WTC11 (cell line): Measurements from ENCODE around the gene JMJD7. TPM values are rescaled to one million over a fixed set of nuclear protein-coding genes. Genes with fewer than 3 reads are reported as not detected.

Experiments used
- ATAC-seq: fragments of 200-7000 bp; cut with Tn5 transposase; 2 replicates; pipeline ENCODE4 v1.10.0; 2021; ENCODE audit warnings: mild to moderate bottlenecking, moderate library complexity
- CTCF ChIA-PET: fragments of 300-600 bp; sonication (Branson Sonifier 250); formaldehyde crosslinking; loops from one replicate; lab custom pipeline; 2021; ENCODE audit warnings: antibody characterized with exemption; lab: Charles Lee
- POLR2A ChIA-PET: fragments of 350-600 bp; sonication (Branson Sonifier 250); formaldehyde crosslinking; loops from one replicate; lab custom pipeline; 2021; ENCODE audit warnings: antibody characterized with exemption; lab: Charles Lee
- DNase-seq: peaks from one replicate; pipeline ENCODE4 v3.0.0; 2021; ENCODE audit warnings: low spot score
- H3K27ac Mint-ChIP-seq: 2 replicates; pipeline ENCODE4 v1.8.0; 2021; ENCODE audit warnings: mixed read lengths
- H3K27me3 Mint-ChIP-seq: 2 replicates; pipeline ENCODE4 v1.8.0; 2021; ENCODE audit warnings: low read depth, mild to moderate bottlenecking, moderate library complexity, mixed read lengths
- H3K36me3 Mint-ChIP-seq: 2 replicates; pipeline ENCODE4 v1.8.0; 2021; ENCODE audit warnings: mixed read lengths
- H3K4me1 Mint-ChIP-seq: 2 replicates; pipeline ENCODE4 v1.8.0; 2022; ENCODE audit warnings: mixed read lengths
- H3K4me3 Mint-ChIP-seq: 2 replicates; pipeline ENCODE4 v1.8.0; 2021; ENCODE audit warnings: mild to moderate bottlenecking, moderate library complexity, mixed read lengths
- H3K9me3 Mint-ChIP-seq: 2 replicates; pipeline ENCODE4 v1.8.0; 2021; ENCODE audit warnings: mixed read lengths
- ATF1 ChIP-seq: sonication (generic); formaldehyde crosslinking; IDR thresholded peaks from 2 replicates; pipeline ENCODE4 v1.8.1; 2023; ENCODE audit warnings: mild to moderate bottlenecking, moderate library complexity, missing genetic modification reagents
- CREM ChIP-seq: sonication (generic); formaldehyde crosslinking; IDR thresholded peaks from 2 replicates; pipeline ENCODE4 v1.8.1; 2022; ENCODE audit warnings: mild to moderate bottlenecking, missing genetic modification reagents, moderate library complexity
- GABPB1 ChIP-seq: sonication (generic); formaldehyde crosslinking; IDR thresholded peaks from 2 replicates; pipeline ENCODE4 v1.8.1; 2023; ENCODE audit warnings: mild to moderate bottlenecking, missing genetic modification reagents
- GRHL2 ChIP-seq: fragments of 250-450 bp; sonication (Bioruptor Pico); IDR thresholded peaks from 2 replicates; pipeline ENCODE4 v1.8.0; 2022; ENCODE audit warnings: mild to moderate bottlenecking, moderate library complexity; ENCODE audit not compliant: insufficient replicate concordance, severe bottlenecking
- KAT7 ChIP-seq: sonication (generic); formaldehyde crosslinking; IDR thresholded peaks from 2 replicates; pipeline ENCODE4 v1.8.1; 2023; ENCODE audit warnings: missing genetic modification reagents, mild to moderate bottlenecking, borderline replicate concordance
- NR2C2 ChIP-seq: sonication (generic); formaldehyde crosslinking; IDR thresholded peaks from 2 replicates; pipeline ENCODE4 v1.8.0; 2022; ENCODE audit warnings: mild to moderate bottlenecking, missing genetic modification reagents
- PRRX2 ChIP-seq: fragments of 250-450 bp; sonication (Bioruptor Pico); IDR thresholded peaks from 2 replicates; pipeline ENCODE4 v1.8.0; 2021; ENCODE audit warnings: mild to moderate bottlenecking
- ZBTB21 ChIP-seq: sonication (generic); formaldehyde crosslinking; IDR thresholded peaks from 2 replicates; pipeline ENCODE4 v1.8.1; 2023; ENCODE audit warnings: mild to moderate bottlenecking, missing genetic modification reagents, borderline replicate concordance
- ZNF121 ChIP-seq: sonication (generic); formaldehyde crosslinking; IDR thresholded peaks from 2 replicates; pipeline ENCODE4 v1.8.0; 2023; ENCODE audit warnings: missing genetic modification reagents
- ZNF317 ChIP-seq: sonication (generic); formaldehyde crosslinking; IDR thresholded peaks from 2 replicates; pipeline ENCODE4 v1.8.1; 2023; ENCODE audit warnings: low read depth, mild to moderate bottlenecking, moderate library complexity, missing genetic modification reagents, borderline replicate concordance
- ZNF671 ChIP-seq: fragments of 250-450 bp; sonication (Bioruptor Pico); IDR thresholded peaks from 2 replicates; pipeline ENCODE4 v1.8.0; 2021; ENCODE audit warnings: mild to moderate bottlenecking
- total RNA-seq: library from RNA; stranded (reverse); gene quantifications from 3 replicates; pipeline ENCODE4 v1.2.3, GENCODE V29; 2021
- TF ChIP-seq, protein P1 (sequence below): fragments of 200-600 bp; IDR thresholded peaks from 2 replicates; pipeline ENCODE4 v1.8.0; 2022; ENCODE audit warnings: antibody characterized with exemption
- TF ChIP-seq, protein P2 (sequence below): sonication (generic); formaldehyde crosslinking; IDR thresholded peaks from 2 replicates; pipeline ENCODE4 v1.8.1; 2023; ENCODE audit warnings: mild to moderate bottlenecking, missing genetic modification reagents, moderate library complexity
- TF ChIP-seq, protein P3 (sequence below): sonication (generic); formaldehyde crosslinking; IDR thresholded peaks from 2 replicates; pipeline ENCODE4 v1.8.1; 2023; ENCODE audit warnings: mild to moderate bottlenecking, moderate library complexity, missing genetic modification reagents
- TF ChIP-seq, protein P4 (sequence below): fragments of 250-450 bp; sonication (Bioruptor Pico); IDR thresholded peaks from 2 replicates; pipeline ENCODE4 v1.9.0; 2021; ENCODE audit warnings: mild to moderate bottlenecking, borderline replicate concordance
- TF ChIP-seq, protein P5 (sequence below): sonication (generic); formaldehyde crosslinking; IDR thresholded peaks from 2 replicates; pipeline ENCODE4 v1.8.1; 2022; ENCODE audit warnings: missing genetic modification reagents, borderline replicate concordance
- TF ChIP-seq, protein P6 (sequence below): sonication (generic); formaldehyde crosslinking; IDR thresholded peaks from 2 replicates; pipeline ENCODE4 v1.8.0; 2022; ENCODE audit warnings: mild to moderate bottlenecking, missing genetic modification reagents
- TF ChIP-seq, protein P7 (sequence below): fragments of 250-450 bp; sonication (Bioruptor Pico); IDR thresholded peaks from 2 replicates; pipeline ENCODE4 v1.9.0; 2021; ENCODE audit warnings: mild to moderate bottlenecking

The JMJD7 gene
- total RNA-seq, 1 experiment from 2014 or later: 19.9 TPM

DNA sequence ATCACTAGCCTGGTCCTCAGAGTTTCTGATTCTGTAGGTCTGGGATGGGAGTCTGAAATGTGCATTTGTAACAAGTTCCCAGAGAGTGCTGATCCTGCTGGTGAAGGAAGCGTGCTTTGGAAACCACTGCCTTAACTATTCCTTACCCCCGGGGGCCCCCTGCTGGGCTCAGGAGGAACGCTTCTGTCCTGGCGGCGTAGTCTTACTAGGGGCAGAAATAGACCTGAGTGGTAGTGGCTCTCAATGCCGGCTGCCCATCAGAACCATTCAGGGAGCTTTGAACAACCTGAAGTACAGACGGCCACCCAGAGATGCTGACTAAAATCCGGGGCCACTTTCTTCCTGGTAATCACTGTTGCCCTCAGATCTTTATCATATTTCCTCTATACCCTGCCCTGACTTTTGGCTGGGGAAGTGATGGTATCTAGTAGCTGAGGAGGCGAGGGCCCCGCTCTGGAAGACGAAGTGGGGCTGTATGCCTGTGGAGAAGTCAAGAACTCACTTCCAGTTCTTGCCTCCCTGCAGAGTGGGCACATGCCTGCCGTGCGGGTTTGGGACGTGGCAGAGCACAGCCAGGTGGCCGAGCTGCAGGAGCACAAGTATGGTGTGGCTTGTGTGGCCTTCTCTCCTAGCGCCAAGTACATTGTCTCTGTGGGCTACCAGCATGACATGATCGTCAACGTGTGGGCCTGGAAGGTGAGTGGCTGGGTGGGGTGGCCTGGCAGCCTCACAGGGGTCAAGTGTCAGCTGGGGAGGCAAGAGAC lies 16.3 kb upstream of the JMJD7 start:
- Mint-ChIP-seq H3K27ac (no peak overlapping the region), H3K36me3 (no peaks in the 10 kb centered on the region), H3K4me1 (peaks cover 6% of the 10 kb centered on the region), H3K27me3 (no peaks in the 10 kb centered on the region), H3K9me3 (no peaks in the 10 kb centered on the region), H3K4me3 (no peak overlapping the region)
- ATAC-seq (peak; percentile 88), DNase-seq (peak; percentile 89)
- TF ChIP-seq GRHL2: no peak
- TF ChIP-seq, protein P1, sequence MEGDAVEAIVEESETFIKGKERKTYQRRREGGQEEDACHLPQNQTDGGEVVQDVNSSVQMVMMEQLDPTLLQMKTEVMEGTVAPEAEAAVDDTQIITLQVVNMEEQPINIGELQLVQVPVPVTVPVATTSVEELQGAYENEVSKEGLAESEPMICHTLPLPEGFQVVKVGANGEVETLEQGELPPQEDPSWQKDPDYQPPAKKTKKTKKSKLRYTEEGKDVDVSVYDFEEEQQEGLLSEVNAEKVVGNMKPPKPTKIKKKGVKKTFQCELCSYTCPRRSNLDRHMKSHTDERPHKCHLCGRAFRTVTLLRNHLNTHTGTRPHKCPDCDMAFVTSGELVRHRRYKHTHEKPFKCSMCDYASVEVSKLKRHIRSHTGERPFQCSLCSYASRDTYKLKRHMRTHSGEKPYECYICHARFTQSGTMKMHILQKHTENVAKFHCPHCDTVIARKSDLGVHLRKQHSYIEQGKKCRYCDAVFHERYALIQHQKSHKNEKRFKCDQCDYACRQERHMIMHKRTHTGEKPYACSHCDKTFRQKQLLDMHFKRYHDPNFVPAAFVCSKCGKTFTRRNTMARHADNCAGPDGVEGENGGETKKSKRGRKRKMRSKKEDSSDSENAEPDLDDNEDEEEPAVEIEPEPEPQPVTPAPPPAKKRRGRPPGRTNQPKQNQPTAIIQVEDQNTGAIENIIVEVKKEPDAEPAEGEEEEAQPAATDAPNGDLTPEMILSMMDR: peak; percentile 37; the same call in 1 of the 2 replicates
- POLR2A ChIA-PET: interaction anchor here (1.6 kb wide), 1 partner anchor 37 kb away, joined by 9 read pairs; the partner anchor contains the start of gene MAPKBP1
- CTCF ChIA-PET: interaction anchor here (0.8 to 6.4 kb wide), 24 partner anchors 9 to 346 kb away, joined by 3 to 158 read pairs (median 4); partner anchors contain the start of genes EHD4 and MAPKBP1

DNA sequence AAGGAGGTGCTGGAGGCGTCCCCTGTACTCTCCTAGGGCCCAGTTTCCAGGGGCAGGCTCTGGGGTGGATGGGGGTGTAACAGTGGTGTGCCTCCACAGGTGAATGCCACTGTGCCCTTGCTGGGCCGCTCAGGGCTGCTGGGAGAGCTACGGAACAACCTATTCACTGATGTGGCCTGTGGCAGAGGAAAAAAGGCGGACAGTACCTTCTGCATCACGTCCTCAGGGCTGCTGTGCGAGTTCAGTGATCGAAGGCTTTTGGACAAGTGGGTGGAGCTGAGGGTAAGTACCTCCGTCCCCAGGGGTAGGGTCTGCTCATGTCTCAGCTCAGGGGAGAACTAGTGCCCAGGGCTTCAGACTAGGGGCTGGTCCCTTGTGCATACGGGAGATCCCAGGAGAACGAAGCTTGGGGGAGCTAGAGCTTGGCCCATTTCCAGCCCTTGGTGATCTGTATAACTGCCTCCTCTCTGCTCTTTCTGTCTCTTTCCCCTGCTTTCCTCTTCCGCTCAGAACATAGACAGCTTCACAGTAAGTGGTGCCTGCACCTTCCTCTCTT lies 15.0 kb upstream of the JMJD7 start:
- no peak for DNase-seq
- Mint-ChIP-seq H3K9me3 (no peaks in the 10 kb centered on the region), H3K36me3 (no peaks in the 10 kb centered on the region), H3K27me3 (no peaks in the 10 kb centered on the region), H3K4me3 (no peak overlapping the region), H3K27ac (no peak overlapping the region), H3K4me1 (peaks cover 6% of the 10 kb centered on the region)
- no peak for ATAC-seq
- ChIA-PET CTCF (interaction anchor here (3.2 to 6.4 kb wide), 2 partner anchors 40 to 209 kb away, joined by 22 to 158 read pairs; partner anchors contain the start of gene MAPKBP1), POLR2A (no interaction called here)
- TF ChIP-seq, protein P2, sequence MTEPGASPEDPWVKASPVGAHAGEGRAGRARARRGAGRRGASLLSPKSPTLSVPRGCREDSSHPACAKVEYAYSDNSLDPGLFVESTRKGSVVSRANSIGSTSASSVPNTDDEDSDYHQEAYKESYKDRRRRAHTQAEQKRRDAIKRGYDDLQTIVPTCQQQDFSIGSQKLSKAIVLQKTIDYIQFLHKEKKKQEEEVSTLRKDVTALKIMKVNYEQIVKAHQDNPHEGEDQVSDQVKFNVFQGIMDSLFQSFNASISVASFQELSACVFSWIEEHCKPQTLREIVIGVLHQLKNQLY (CRISPR knock-in tag): no peak
- TF ChIP-seq PRRX2 (CRISPR knock-in tag) (no peak), ATF1 (no peak), ZNF671 (CRISPR knock-in tag) (no peak), CREM (CRISPR knock-in tag) (no peak), ZNF317 (CRISPR knock-in tag) (no peak), NR2C2 (CRISPR knock-in tag) (no peak), GABPB1 (CRISPR knock-in tag) (no peak), ZBTB21 (no peak), KAT7 (no peak), ZNF121 (CRISPR knock-in tag) (no peak)
- TF ChIP-seq, protein P3, sequence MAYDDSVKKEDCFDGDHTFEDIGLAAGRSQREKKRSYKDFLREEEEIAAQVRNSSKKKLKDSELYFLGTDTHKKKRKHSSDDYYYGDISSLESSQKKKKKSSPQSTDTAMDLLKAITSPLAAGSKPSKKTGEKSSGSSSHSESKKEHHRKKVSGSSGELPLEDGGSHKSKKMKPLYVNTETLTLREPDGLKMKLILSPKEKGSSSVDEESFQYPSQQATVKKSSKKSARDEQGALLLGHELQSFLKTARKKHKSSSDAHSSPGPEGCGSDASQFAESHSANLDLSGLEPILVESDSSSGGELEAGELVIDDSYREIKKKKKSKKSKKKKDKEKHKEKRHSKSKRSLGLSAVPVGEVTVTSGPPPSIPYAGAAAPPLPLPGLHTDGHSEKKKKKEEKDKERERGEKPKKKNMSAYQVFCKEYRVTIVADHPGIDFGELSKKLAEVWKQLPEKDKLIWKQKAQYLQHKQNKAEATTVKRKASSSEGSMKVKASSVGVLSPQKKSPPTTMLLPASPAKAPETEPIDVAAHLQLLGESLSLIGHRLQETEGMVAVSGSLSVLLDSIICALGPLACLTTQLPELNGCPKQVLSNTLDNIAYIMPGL: no peak
- TF ChIP-seq, protein P4, sequence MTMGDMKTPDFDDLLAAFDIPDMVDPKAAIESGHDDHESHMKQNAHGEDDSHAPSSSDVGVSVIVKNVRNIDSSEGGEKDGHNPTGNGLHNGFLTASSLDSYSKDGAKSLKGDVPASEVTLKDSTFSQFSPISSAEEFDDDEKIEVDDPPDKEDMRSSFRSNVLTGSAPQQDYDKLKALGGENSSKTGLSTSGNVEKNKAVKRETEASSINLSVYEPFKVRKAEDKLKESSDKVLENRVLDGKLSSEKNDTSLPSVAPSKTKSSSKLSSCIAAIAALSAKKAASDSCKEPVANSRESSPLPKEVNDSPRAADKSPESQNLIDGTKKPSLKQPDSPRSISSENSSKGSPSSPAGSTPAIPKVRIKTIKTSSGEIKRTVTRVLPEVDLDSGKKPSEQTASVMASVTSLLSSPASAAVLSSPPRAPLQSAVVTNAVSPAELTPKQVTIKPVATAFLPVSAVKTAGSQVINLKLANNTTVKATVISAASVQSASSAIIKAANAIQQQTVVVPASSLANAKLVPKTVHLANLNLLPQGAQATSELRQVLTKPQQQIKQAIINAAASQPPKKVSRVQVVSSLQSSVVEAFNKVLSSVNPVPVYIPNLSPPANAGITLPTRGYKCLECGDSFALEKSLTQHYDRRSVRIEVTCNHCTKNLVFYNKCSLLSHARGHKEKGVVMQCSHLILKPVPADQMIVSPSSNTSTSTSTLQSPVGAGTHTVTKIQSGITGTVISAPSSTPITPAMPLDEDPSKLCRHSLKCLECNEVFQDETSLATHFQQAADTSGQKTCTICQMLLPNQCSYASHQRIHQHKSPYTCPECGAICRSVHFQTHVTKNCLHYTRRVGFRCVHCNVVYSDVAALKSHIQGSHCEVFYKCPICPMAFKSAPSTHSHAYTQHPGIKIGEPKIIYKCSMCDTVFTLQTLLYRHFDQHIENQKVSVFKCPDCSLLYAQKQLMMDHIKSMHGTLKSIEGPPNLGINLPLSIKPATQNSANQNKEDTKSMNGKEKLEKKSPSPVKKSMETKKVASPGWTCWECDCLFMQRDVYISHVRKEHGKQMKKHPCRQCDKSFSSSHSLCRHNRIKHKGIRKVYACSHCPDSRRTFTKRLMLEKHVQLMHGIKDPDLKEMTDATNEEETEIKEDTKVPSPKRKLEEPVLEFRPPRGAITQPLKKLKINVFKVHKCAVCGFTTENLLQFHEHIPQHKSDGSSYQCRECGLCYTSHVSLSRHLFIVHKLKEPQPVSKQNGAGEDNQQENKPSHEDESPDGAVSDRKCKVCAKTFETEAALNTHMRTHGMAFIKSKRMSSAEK (CRISPR knock-in tag): no peak
- TF ChIP-seq, protein P5, sequence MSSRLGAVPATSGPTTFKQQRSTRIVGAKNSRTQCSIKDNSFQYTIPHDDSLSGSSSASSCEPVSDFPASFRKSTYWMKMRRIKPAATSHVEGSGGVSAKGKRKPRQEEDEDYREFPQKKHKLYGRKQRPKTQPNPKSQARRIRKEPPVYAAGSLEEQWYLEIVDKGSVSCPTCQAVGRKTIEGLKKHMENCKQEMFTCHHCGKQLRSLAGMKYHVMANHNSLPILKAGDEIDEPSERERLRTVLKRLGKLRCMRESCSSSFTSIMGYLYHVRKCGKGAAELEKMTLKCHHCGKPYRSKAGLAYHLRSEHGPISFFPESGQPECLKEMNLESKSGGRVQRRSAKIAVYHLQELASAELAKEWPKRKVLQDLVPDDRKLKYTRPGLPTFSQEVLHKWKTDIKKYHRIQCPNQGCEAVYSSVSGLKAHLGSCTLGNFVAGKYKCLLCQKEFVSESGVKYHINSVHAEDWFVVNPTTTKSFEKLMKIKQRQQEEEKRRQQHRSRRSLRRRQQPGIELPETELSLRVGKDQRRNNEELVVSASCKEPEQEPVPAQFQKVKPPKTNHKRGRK (CRISPR knock-in tag): no peak
- TF ChIP-seq, protein P6, sequence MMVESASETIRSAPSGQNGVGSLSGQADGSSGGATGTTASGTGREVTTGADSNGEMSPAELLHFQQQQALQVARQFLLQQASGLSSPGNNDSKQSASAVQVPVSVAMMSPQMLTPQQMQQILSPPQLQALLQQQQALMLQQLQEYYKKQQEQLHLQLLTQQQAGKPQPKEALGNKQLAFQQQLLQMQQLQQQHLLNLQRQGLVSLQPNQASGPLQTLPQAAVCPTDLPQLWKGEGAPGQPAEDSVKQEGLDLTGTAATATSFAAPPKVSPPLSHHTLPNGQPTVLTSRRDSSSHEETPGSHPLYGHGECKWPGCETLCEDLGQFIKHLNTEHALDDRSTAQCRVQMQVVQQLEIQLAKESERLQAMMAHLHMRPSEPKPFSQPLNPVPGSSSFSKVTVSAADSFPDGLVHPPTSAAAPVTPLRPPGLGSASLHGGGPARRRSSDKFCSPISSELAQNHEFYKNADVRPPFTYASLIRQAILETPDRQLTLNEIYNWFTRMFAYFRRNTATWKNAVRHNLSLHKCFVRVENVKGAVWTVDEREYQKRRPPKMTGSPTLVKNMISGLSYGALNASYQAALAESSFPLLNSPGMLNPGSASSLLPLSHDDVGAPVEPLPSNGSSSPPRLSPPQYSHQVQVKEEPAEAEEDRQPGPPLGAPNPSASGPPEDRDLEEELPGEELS (CRISPR knock-in tag): no peak
- TF ChIP-seq, protein P7, sequence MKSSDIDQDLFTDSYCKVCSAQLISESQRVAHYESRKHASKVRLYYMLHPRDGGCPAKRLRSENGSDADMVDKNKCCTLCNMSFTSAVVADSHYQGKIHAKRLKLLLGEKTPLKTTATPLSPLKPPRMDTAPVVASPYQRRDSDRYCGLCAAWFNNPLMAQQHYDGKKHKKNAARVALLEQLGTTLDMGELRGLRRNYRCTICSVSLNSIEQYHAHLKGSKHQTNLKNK (CRISPR knock-in tag): no peak
